D721Med (cell line): ENCODE measurements around the gene IVD.
A peak's percentile ranks its signal among the peaks of the same experiment; 100 is the strongest.

Source experiments
- DNase-seq: peaks from one replicate; pipeline ENCODE4 v3.0.0; 2011; ENCODE audit warnings: low spot score; ENCODE audit not compliant: insufficient read length
- FAIRE-seq: peaks from 2 replicates; lab custom pipeline; 2011; peaks lifted over from hg19 to GRCh38; lab: Jason Lieb, UNC
- TF ChIP-seq, protein P1 (sequence below): IDR thresholded peaks from 2 replicates; pipeline ENCODE4 v1.5.1; 2012; ENCODE audit warnings: mild to moderate bottlenecking, control low read depth; ENCODE audit not compliant: insufficient read depth; ENCODE audit errors: missing control alignments

Gene IVD

GRCh38 chr15:40436116-40436891 is 30.7 kb downstream of the IVD start:
- DNase-seq = peak; percentile 81
- FAIRE-seq = no peak
- TF ChIP-seq, protein P1, sequence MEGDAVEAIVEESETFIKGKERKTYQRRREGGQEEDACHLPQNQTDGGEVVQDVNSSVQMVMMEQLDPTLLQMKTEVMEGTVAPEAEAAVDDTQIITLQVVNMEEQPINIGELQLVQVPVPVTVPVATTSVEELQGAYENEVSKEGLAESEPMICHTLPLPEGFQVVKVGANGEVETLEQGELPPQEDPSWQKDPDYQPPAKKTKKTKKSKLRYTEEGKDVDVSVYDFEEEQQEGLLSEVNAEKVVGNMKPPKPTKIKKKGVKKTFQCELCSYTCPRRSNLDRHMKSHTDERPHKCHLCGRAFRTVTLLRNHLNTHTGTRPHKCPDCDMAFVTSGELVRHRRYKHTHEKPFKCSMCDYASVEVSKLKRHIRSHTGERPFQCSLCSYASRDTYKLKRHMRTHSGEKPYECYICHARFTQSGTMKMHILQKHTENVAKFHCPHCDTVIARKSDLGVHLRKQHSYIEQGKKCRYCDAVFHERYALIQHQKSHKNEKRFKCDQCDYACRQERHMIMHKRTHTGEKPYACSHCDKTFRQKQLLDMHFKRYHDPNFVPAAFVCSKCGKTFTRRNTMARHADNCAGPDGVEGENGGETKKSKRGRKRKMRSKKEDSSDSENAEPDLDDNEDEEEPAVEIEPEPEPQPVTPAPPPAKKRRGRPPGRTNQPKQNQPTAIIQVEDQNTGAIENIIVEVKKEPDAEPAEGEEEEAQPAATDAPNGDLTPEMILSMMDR = no peak

- TF ChIP-seq, protein P1 = no peak
- FAIRE-seq (no peak), DNase-seq (no peak)
Measured at GRCh38 chr15:40436892-40437751, 31.5 kb downstream of the IVD start.

DNA sequence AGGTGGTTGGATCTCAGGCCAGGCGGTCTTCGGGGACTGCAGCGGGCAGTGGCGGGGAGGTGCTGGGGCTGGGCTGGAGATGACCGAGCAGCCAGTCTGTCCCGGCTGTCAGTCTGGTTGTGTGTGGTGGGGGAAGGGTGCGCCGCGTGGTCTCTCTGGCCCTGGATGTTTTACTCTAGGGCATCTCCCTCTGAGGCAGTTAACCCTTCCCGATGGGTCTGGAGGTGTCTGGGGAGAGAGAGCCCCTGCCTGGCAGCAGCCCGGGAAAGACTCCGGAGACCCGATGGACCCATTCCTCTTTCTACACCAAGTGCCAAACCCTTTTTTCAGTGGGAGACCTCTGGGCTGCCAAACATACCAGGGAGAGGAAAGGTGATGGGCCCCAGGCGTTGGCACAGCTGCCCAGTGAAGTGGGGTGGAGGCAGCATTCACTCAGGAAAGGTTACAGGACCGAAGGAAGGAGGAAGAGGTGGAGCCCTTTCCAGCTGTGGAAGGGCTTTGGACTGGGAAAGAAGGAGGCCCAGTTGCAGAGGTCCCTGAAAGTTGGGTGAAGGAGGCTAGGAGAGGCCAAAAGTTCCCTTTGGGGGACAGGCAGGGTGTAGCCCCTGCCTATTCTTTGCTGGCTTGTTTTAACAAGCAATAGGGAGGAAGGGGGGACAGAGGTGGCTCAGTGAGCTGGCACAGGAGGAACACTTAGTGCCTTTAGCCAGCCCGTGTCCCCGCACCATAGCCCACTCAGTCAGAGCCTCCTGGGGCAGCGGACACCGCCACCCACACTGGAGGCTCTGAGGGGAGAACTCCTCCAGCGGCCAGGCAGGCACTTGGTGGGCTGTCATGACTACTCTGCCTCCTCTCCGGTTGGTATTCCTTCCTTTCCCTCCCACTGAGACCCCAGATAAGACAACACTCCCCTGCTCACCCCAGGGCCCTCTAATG is 32.4 kb downstream of the IVD start:
- DNase-seq (no peak), FAIRE-seq (no peak)
- TF ChIP-seq, protein P1 = no peak

DNA sequence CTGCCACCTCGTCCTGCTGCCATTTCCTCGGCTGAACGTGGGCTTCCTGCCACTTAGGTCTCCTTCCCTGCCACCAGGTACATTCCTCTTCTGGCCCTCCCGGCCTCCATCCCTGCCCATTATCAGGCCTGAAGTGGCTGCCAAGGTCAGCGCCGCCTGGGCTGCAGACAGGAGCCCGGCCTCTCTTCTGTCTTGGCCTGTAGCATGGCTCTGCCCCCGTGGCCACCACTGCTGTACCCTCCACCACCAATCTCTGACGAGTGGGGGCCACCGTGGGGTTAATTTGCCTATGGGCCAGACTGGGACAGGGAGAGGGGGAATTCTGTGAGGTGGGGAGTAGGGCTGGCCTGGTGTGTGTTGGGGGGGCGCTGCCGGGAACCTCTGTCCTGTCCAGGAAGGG is 33.1 kb downstream of the IVD start:
- TF ChIP-seq, protein P1 = no peak
- FAIRE-seq (no peak), DNase-seq (no peak)

DNA sequence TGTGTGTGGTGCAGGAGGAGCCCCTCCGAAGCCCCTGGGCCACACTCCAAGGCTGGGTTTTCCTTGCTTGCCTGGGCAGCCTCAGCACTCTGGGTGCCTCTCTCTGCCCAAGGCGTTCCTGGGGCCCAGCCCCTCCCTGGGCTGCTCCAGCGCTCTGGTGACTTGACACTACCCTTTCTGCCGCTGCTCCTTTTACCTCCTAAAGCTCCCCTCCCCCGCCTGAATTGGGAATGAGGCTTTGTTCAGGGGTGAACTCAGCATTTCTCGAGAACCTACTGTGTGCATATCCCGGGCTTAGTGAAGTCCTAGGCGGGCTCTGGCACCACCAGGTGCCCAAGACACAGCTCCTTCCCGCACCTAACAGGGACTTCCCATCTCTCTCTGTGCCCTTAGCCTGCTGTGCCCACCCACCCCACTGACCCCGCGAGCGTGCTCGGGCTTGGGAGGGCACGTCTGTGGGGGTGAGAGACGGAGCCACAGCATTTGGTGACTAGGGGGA is 33.9 kb downstream of the IVD start:
- TF ChIP-seq, protein P1 = no peak
- FAIRE-seq = no peak
- no peak for DNase-seq

GRCh38 chr15:40439960-40440742 is 34.6 kb downstream of the IVD start:
- no peak for FAIRE-seq
- DNase-seq = no peak

More at GRCh38 chr15:40439960-40440742, 34.6 kb downstream of the IVD start:
- TF ChIP-seq, protein P1 = no peak
